Liver (tissue), 9 donors: ENCODE measurements around the gene LIPC. TPM values are rescaled to one million over a fixed set of nuclear protein-coding genes. Genes with fewer than 3 reads are reported as not detected.
A peak's percentile ranks its signal among the peaks of the same experiment; 100 is the strongest.

ENCODE experiments used
- DNase-seq: peaks from one replicate; pipeline ENCODE4 v3.0.0-alpha.2; 2017; ENCODE audit warnings: low spot score
- H3K27ac ChIP-seq, 2 donors: one replicate each; pipeline ENCODE4 v1.7.0; 2013; ENCODE audit warnings: inconsistent platforms in 2 of 2, low read length in 2 of 2, control low read depth in 1 of 2, low read depth in 1 of 2, mild to moderate bottlenecking in 1 of 2
- H3K27me3 ChIP-seq, 4 donors: one replicate each; pipeline versions ENCODE4 v1.6.1 to v1.7.0; 2013; ENCODE audit warnings: low read length in 3 of 4, inconsistent platforms in 1 of 4, mild to moderate bottlenecking in 1 of 4, moderate library complexity in 1 of 4; ENCODE audit not compliant: control insufficient read depth in 4 of 4, insufficient read depth in 4 of 4
- H3K36me3 ChIP-seq, 4 donors: one replicate each; pipeline versions ENCODE4 v1.6.1 to v1.7.0; 2013; ENCODE audit warnings: low read length in 3 of 4, mild to moderate bottlenecking in 3 of 4, low read depth in 1 of 4, moderate library complexity in 1 of 4; ENCODE audit not compliant: control insufficient read depth in 4 of 4, insufficient read depth in 3 of 4
- H3K4me1 ChIP-seq, 4 donors: one replicate each; pipeline versions ENCODE4 v1.6.1 to v1.7.0; 2013; ENCODE audit warnings: low read length in 3 of 4, mild to moderate bottlenecking in 3 of 4, moderate library complexity in 1 of 4; ENCODE audit not compliant: control insufficient read depth in 4 of 4, insufficient read depth in 4 of 4
- H3K4me3 ChIP-seq, 3 donors: one replicate each; pipeline versions ENCODE4 v1.6.1 to v1.7.0; 2013; ENCODE audit warnings: low read length in 3 of 3, control low read depth in 1 of 3, low read depth in 1 of 3, mild to moderate bottlenecking in 1 of 3
- H3K9ac ChIP-seq, 2 donors: one replicate each; pipeline ENCODE4 v1.7.0; 2013; ENCODE audit warnings: low read length in 2 of 2, mild to moderate bottlenecking in 2 of 2, moderate library complexity in 2 of 2, control low read depth in 1 of 2, low read depth in 1 of 2
- H3K9me3 ChIP-seq, 4 donors: one replicate each; pipeline versions ENCODE4 v1.6.1 to v1.7.0; 2013; ENCODE audit warnings: low read length in 3 of 4; ENCODE audit not compliant: control insufficient read depth in 4 of 4
- ATF3 ChIP-seq: IDR thresholded peaks from 2 replicates; pipeline ENCODE4 v1.6.1; 2016; ENCODE audit warnings: antibody characterized with exemption
- EGR1 ChIP-seq, 2 donors: IDR thresholded peaks; 2 replicates each; pipeline ENCODE4 v1.6.1; 2016 to 2018; ENCODE audit warnings: antibody characterized with exemption in 2 of 2, low read depth in 2 of 2
- FOXA1 ChIP-seq: IDR thresholded peaks from 2 replicates; pipeline ENCODE4 v1.6.1; 2016; ENCODE audit warnings: antibody characterized with exemption
- FOXA2 ChIP-seq: IDR thresholded peaks from 2 replicates; pipeline ENCODE4 v1.6.1; 2016; ENCODE audit warnings: antibody characterized with exemption
- GABPA ChIP-seq, 2 donors: IDR thresholded peaks in 1 of 2; conservative IDR thresholded peaks in 1 of 2; 2 replicates each; pipeline ENCODE4 v1.6.1; 2016; ENCODE audit warnings: antibody characterized with exemption in 2 of 2, mild to moderate bottlenecking in 1 of 2, moderate library complexity in 1 of 2
- HNF4A ChIP-seq, 2 donors: conservative IDR thresholded peaks; 2 replicates each; pipeline ENCODE4 v1.6.1; 2016; ENCODE audit warnings: antibody characterized with exemption in 2 of 2, mild to moderate bottlenecking in 2 of 2
- HNF4G ChIP-seq: IDR thresholded peaks from 2 replicates; pipeline ENCODE4 v1.6.1; 2016; ENCODE audit warnings: antibody characterized with exemption
- JUND ChIP-seq, 2 donors: IDR thresholded peaks; 2 replicates each; pipeline ENCODE4 v1.6.1; 2016; ENCODE audit warnings: antibody characterized with exemption in 2 of 2
- MAX ChIP-seq: IDR thresholded peaks from 2 replicates; pipeline ENCODE4 v1.6.1; 2016; ENCODE audit warnings: antibody characterized with exemption
- NR2F2 ChIP-seq: IDR thresholded peaks from 2 replicates; pipeline ENCODE4 v1.6.1; 2016; ENCODE audit warnings: antibody characterized with exemption
- RAD21 ChIP-seq, 2 donors: IDR thresholded peaks; 2 replicates each; pipeline ENCODE4 v1.6.1; 2016; ENCODE audit warnings: antibody characterized with exemption in 2 of 2, mild to moderate bottlenecking in 2 of 2
- RXRA ChIP-seq, 2 donors: IDR thresholded peaks; 2 replicates each; pipeline ENCODE4 v1.6.1; 2017 to 2018; ENCODE audit warnings: antibody characterized with exemption in 2 of 2, mild to moderate bottlenecking in 1 of 2
- SP1 ChIP-seq: IDR thresholded peaks from 2 replicates; pipeline ENCODE4 v1.6.1; 2018; ENCODE audit warnings: antibody characterized with exemption, mild to moderate bottlenecking
- YY1 ChIP-seq: IDR thresholded peaks from 2 replicates; pipeline ENCODE4 v1.6.1; 2016; ENCODE audit warnings: antibody characterized with exemption, mild to moderate bottlenecking
- ZBTB33 ChIP-seq: IDR thresholded peaks from 2 replicates; pipeline ENCODE4 v1.6.1; 2016; ENCODE audit warnings: antibody characterized with exemption
- WGBS: extraction: QIAGEN DNeasy Blood & Tissue Kit; methylation state at CpG from one replicate; pipeline ENCODE4 v1.1.7; 2013; 5-methylcytosine and 5-hydroxymethylcytosine counted together
- polyA plus RNA-seq, 2 donors: library from polyadenylated mRNA; stranded (reverse) in 1 of 2; unstranded in 1 of 2; fragments of 200-250 nt in 1 of 2; fragments of >200 nt in 1 of 2; fragmentation: Nextera tagmentation in 1 of 2; extraction: Ambion mirVana in 1 of 2; gene quantifications; one replicate each; pipeline versions ENCODE4 v1.2.1 to v1.2.3, GENCODE V29; 2013 to 2015
- total RNA-seq, 2 donors: library from RNA; depleted of rRNA; stranded (reverse); fragments of >200 nt; gene quantifications; one replicate each; pipeline ENCODE4 v1.2.3, GENCODE V29; 2014
- donor health status: healthy.
- donor health status: healthy.
- donor health status: healthy.
- donor health status: healthy.
- donor health status: healthy.

The LIPC gene
- total and polyA plus RNA-seq, 4 donors = 60.1 to 268 (median 131) TPM

GRCh38 chr15:58401991-58402649 lies 29.7 kb upstream of the LIPC start (continued):
- peak; percentile 95 for TF ChIP-seq MAX
- peak; percentile 71 for TF ChIP-seq FOXA1
- peak; percentile 97 for TF ChIP-seq HNF4G

- no peak overlapping the region for H3K9ac ChIP-seq
- WGBS = 92% methylated on average over 4 of the region's 4 CpGs
- H3K27ac ChIP-seq = no peak overlapping the region
- no peaks in the 10 kb centered on the region for H3K27me3 ChIP-seq
- no peaks in the 10 kb centered on the region for H3K36me3 ChIP-seq
- no peak for DNase-seq
- H3K4me3 ChIP-seq = no peak overlapping the region
- TF ChIP-seq NR2F2 (no peak), MAX (no peak), FOXA1 (no peak), RXRA (IDR thresholded peaks at IDR 0.05) (no peak), ATF3 (no peak), ZBTB33 (no peak), GABPA (IDR thresholded peaks at IDR 0.05 in 1 of 2, conservative IDR thresholded peaks at IDR 0.05 in 1 of 2) (no peak)
- no peaks in the 10 kb centered on the region for H3K9me3 ChIP-seq
- peaks cover 2 to 12% (median 11%) of the 10 kb centered on the region in 4 donors for H3K4me1 ChIP-seq
These were observed 28.2 kb upstream of the LIPC start for GRCh38 chr15:58403581-58403980.

- 96% methylated on average over 5 of the region's 5 CpGs for WGBS
- Histone ChIP-seq H3K36me3 (no peaks in the 10 kb centered on the region), H3K27me3 (no peaks in the 10 kb centered on the region), H3K4me1 (peaks cover 2 to 12% (median 11%) of the 10 kb centered on the region in 4 donors), H3K9me3 (no peaks in the 10 kb centered on the region), H3K27ac (no peak overlapping the region), H3K9ac (no peak overlapping the region), H3K4me3 (no peak overlapping the region)
- DNase-seq = no peak
- TF ChIP-seq ZBTB33 = no peak
- no peak for TF ChIP-seq MAX
- TF ChIP-seq GABPA (IDR thresholded peaks at IDR 0.05 in 1 of 2, conservative IDR thresholded peaks at IDR 0.05 in 1 of 2) = no peak
- TF ChIP-seq JUND (IDR thresholded peaks at IDR 0.05) = no peak
- TF ChIP-seq EGR1 (IDR thresholded peaks at IDR 0.05; ENCODE audit: low read depth in 2 of 2) = no peak
- TF ChIP-seq ATF3 = no peak
- no peak for TF ChIP-seq SP1
- TF ChIP-seq RAD21 (IDR thresholded peaks at IDR 0.05) = no peak
- TF ChIP-seq YY1 = no peak
- no peak for TF ChIP-seq HNF4G
- no peak for TF ChIP-seq HNF4A (conservative IDR thresholded peaks at IDR 0.05)
- TF ChIP-seq FOXA1 = no peak
- no peak for TF ChIP-seq RXRA (IDR thresholded peaks at IDR 0.05)
- no peak for TF ChIP-seq FOXA2
These were observed 27.8 kb upstream of the LIPC start for GRCh38 chr15:58404020-58404419.
